Measurements from ENCODE around the gene FUT7. TPM values are rescaled to one million over a fixed set of nuclear protein-coding genes. Genes with fewer than 3 reads are reported as not detected.
A peak's percentile ranks its signal among the peaks of the same experiment; 100 is the strongest.

Gene FUT7
- total and polyA plus RNA-seq, 2 of the 13 experiments (the other 11 are each of a cell fraction or from before 2014, with no cell fraction given) = 0.05 TPM; not detected in 1

- TF ChIP-seq MEIS2 (CRISPR knock-in tag; IDR thresholded peaks at IDR 0.05) (peak; percentile 23; the same call in 1 of the 2 replicates), ZBTB2 (CRISPR knock-in tag; IDR thresholded peaks at IDR 0.05; ENCODE audit: low read depth) (no peak; the same call in 1 of the 2 replicates), XBP1 (CRISPR knock-in tag; IDR thresholded peaks at IDR 0.05) (no peak), SUZ12 (IDR thresholded peaks at IDR 0.05; ENCODE audit: low read depth, low read length) (no peak), PCBP1 (IDR thresholded peaks at IDR 0.05; ENCODE audit: borderline replicate concordance, low read depth, low read length) (0 out of 2 replicates have a peak, but pooled peaks have one; percentile 50), HNRNPLL (IDR thresholded peaks at IDR 0.05; ENCODE audit: low read depth, low read length, poor library complexity, severe bottlenecking) (peak; percentile 95), ATF4 (CRISPR knock-in tag; IDR thresholded peaks at IDR 0.05) (no peak), PRDM15 (CRISPR knock-in tag; IDR thresholded peaks at IDR 0.05) (peak; percentile 63; the same call in 1 of the 2 replicates), ZNF614 (CRISPR knock-in tag; IDR thresholded peaks at IDR 0.05; ENCODE audit: borderline replicate concordance) (no peak), REXO4 (CRISPR knock-in tag; IDR thresholded peaks at IDR 0.05; ENCODE audit: borderline replicate concordance) (no peak), EED (CRISPR knock-in tag; IDR thresholded peaks at IDR 0.05) (0 out of 2 replicates have a peak, but pooled peaks have one; percentile 10), ZNF672 (CRISPR knock-in tag; IDR thresholded peaks at IDR 0.05) (no peak), ZNF816 (CRISPR knock-in tag; IDR thresholded peaks at IDR 0.05; ENCODE audit: borderline replicate concordance) (no peak), MTA1 (CRISPR knock-in tag; IDR thresholded peaks at IDR 0.05; ENCODE audit: borderline replicate concordance) (peak; percentile 39; the same call in 1 of the 2 replicates), ZNF747 (CRISPR knock-in tag; IDR thresholded peaks at IDR 0.05; ENCODE audit: borderline replicate concordance) (no peak), ATF1 (CRISPR knock-in tag; IDR thresholded peaks at IDR 0.05) (no peak), ATM (IDR thresholded peaks at IDR 0.05; ENCODE audit: borderline replicate concordance) (no peak), KDM5B (CRISPR knock-in tag; IDR thresholded peaks at IDR 0.05; ENCODE audit: borderline replicate concordance) (no peak), DNMT1 (CRISPR knock-in tag; IDR thresholded peaks at IDR 0.05) (no peak), ZC3H13 (CRISPR knock-in tag; IDR thresholded peaks at IDR 0.05) (peak; percentile 57; the same call in 1 of the 2 replicates), ZNF34 (CRISPR knock-in tag; IDR thresholded peaks at IDR 0.05; ENCODE audit: borderline replicate concordance) (no peak)
Observed at GRCh38 chr9:137077010-137077747, 45.3 kb upstream of the FUT7 start, which contains the start of gene UAP1L1 (continued).
